GM12891 (cell line): Measurements from ENCODE around the gene NAA10. TPM values are rescaled to one million over a fixed set of nuclear protein-coding genes. Genes with fewer than 3 reads are reported as not detected.
"Not testable (repeated sequence)": the region's sequence is repeated elsewhere in the genome, so short reads cannot be mapped to it uniquely, and the experiment has no call there.

Source experiments
- DNase-seq: peaks from one replicate; pipeline ENCODE4 v3.0.0; 2011; ENCODE audit warnings: low spot score; ENCODE audit not compliant: insufficient read length
- FAIRE-seq: peaks from 2 replicates; lab custom pipeline; 2011; peaks lifted over from hg19 to GRCh38; lab: Jason Lieb, UNC
- PAX5 ChIP-seq: IDR thresholded peaks from 2 replicates; pipeline ENCODE4 v1.6.1; 2011; ENCODE audit warnings: low read length, moderate library complexity, mild to moderate bottlenecking; ENCODE audit not compliant: insufficient read depth, severe bottlenecking
- POLR2A ChIP-seq: IDR thresholded peaks from 2 replicates; pipeline ENCODE4 v1.6.1; 2011; ENCODE audit warnings: low read depth, low read length, control low read depth
- POLR2AphosphoS5 ChIP-seq: IDR thresholded peaks from 2 replicates; pipeline ENCODE4 v1.6.1; 2011; ENCODE audit warnings: low read depth, low read length, control low read depth
- POU2F2 ChIP-seq: IDR thresholded peaks from 2 replicates; pipeline ENCODE4 v1.6.1; 2011; ENCODE audit warnings: low read depth, mild to moderate bottlenecking, control low read depth, low read length, moderate library complexity
- SPI1 ChIP-seq: IDR thresholded peaks from 2 replicates; pipeline ENCODE4 v1.6.1; 2011; ENCODE audit warnings: low read depth, low read length, control low read depth
- TAF1 ChIP-seq: IDR thresholded peaks from 2 replicates; pipeline ENCODE4 v1.6.1; 2011; ENCODE audit warnings: low read depth, low read length, control low read depth
- polyA plus RNA-seq: library from polyadenylated mRNA; unstranded; fragments of >200 nt; gene quantifications from one replicate; pipeline ENCODE4 v1.2.1, GENCODE V29; 2012; ENCODE audit warnings: low read depth, missing spikeins, inconsistent platforms; ENCODE audit not compliant: missing spikeins

Gene NAA10
- polyA plus RNA-seq, result 87.7 TPM

GRCh38 chrX:153934762-153935325 is at the start of gene NAA10:
NAA10 (minus strand) TSS chrX:153935037; CDS start chrX:153934904, 133 bp downstream.
- TF ChIP-seq SPI1 (no peak), PAX5 (no peak), TAF1 (no peak), POLR2AphosphoS5 (no peak), POLR2A (no peak), POU2F2 (no peak)
- peak; percentile 98 for FAIRE-seq
- DNase-seq, result peak; percentile 82

GRCh38 chrX:153983321-153983801 is 48.5 kb upstream of the NAA10 start:
- DNase-seq (no peak), FAIRE-seq (peak; percentile 91)
- TF ChIP-seq TAF1 (no peak), SPI1 (no peak), PAX5 (no peak), POLR2AphosphoS5 (no peak), POU2F2 (no peak), POLR2A (no peak)

GRCh38 chrX:153981771-153982533 is 47.1 kb upstream of the NAA10 start:
- DNase-seq, result no peak
- no peak for TF ChIP-seq TAF1
- TF ChIP-seq PAX5, result no peak
- TF ChIP-seq POU2F2, result no peak
- no peak for TF ChIP-seq SPI1
- TF ChIP-seq POLR2A, result no peak
- no peak for TF ChIP-seq POLR2AphosphoS5

GRCh38 chrX:153981231-153981630 is 46.4 kb upstream of the NAA10 start:
- DNase-seq, result no peak
- TF ChIP-seq SPI1 (no peak), POU2F2 (no peak), POLR2A (no peak), TAF1 (no peak), PAX5 (no peak), POLR2AphosphoS5 (no peak)
- peak; percentile 86 for FAIRE-seq

More at GRCh38 chrX:153981771-153982533, 47.1 kb upstream of the NAA10 start:
- FAIRE-seq, result no peak

GRCh38 chrX:153980394-153980793 is 45.6 kb upstream of the NAA10 start:
- FAIRE-seq, result peak; percentile 98
- not testable (repeated sequence) for DNase-seq

- FAIRE-seq, result no peak
- no peak for DNase-seq
- TF ChIP-seq POLR2A (no peak), POLR2AphosphoS5 (no peak), POU2F2 (no peak), TAF1 (no peak), PAX5 (no peak), SPI1 (no peak)
Measured at GRCh38 chrX:153974726-153975286, 40.0 kb upstream of the NAA10 start.

GRCh38 chrX:153974003-153974725 is 39.3 kb upstream of the NAA10 start:
- peak; percentile 89 for FAIRE-seq
- DNase-seq, result no peak
- no peak for TF ChIP-seq POLR2AphosphoS5
- TF ChIP-seq SPI1, result no peak
- no peak for TF ChIP-seq POU2F2
- no peak for TF ChIP-seq PAX5
- TF ChIP-seq TAF1, result no peak
- no peak for TF ChIP-seq POLR2A

- DNase-seq (no peak), FAIRE-seq (peak; percentile 64)
Measured at GRCh38 chrX:153973127-153974002, 38.5 kb upstream of the NAA10 start.

More at GRCh38 chrX:153973127-153974002, 38.5 kb upstream of the NAA10 start:
- TF ChIP-seq POLR2AphosphoS5 (no peak), POU2F2 (no peak), SPI1 (no peak), POLR2A (no peak), TAF1 (no peak), PAX5 (no peak)
